ENCODE results near the gene DES. TPM values are rescaled to one million over a fixed set of nuclear protein-coding genes. Genes with fewer than 3 reads are reported as not detected.

The DES gene
- polyA plus RNA-seq, 1 experiment = 7.0 TPM

GRCh38 chr2:219408204-219408603 is 10.0 kb upstream of the DES start:
- DNase-seq (ENCODE audit: low read depth) = no peak
- ChIA-PET POLR2A (interaction anchor here (0.7 kb wide), 1 partner anchor 90 kb away, joined by 3 read pairs; no protein-coding TSS in a partner anchor), CTCF (interaction anchor here (0.8 to 1.9 kb wide), 8 partner anchors 11 to 123 kb away, joined by 3 to 5 read pairs (median 4); partner anchors contain the start of gene SPEG)
- Histone ChIP-seq H3K36me3 (ENCODE audit: control insufficient read depth, insufficient read depth, low read length) (no peaks in the 10 kb centered on the region), H3K4me3 (ENCODE audit: low read depth, low read length) (no peak overlapping the region), H3K27me3 (ENCODE audit: control insufficient read depth, insufficient read depth, low read length) (no peaks in the 10 kb centered on the region)
- no peak for TF ChIP-seq CTCF (IDR thresholded peaks at IDR 0.05; ENCODE audit: insufficient read depth, low read depth, low read length)

GRCh38 chr2:219408631-219409030 is 9.5 kb upstream of the DES start:
- DNase-seq (ENCODE audit: low read depth) = no peak
- POLR2A ChIA-PET = interaction anchor here (0.7 kb wide), 1 partner anchor 90 kb away, joined by 3 read pairs; no protein-coding TSS in a partner anchor
- H3K36me3 ChIP-seq (ENCODE audit: control insufficient read depth, insufficient read depth, low read length) = no peaks in the 10 kb centered on the region
- CTCF ChIA-PET = interaction anchor here (0.8 to 1.9 kb wide), 10 partner anchors 11 to 122 kb away, joined by 3 to 6 read pairs (median 4); partner anchors contain the start of gene SPEG
- no peak for TF ChIP-seq CTCF (IDR thresholded peaks at IDR 0.05; ENCODE audit: insufficient read depth, low read depth, low read length)
- no peak overlapping the region for H3K4me3 ChIP-seq (ENCODE audit: low read depth, low read length)
- H3K27me3 ChIP-seq (ENCODE audit: control insufficient read depth, insufficient read depth, low read length) = no peaks in the 10 kb centered on the region

GRCh38 chr2:219409619-219410018 is 8.6 kb upstream of the DES start:
- no peak for DNase-seq (ENCODE audit: low read depth)
- ChIA-PET POLR2A (interaction anchor here (0.7 kb wide), 1 partner anchor 232 kb away, joined by 8 read pairs; no protein-coding TSS in a partner anchor), CTCF (interaction anchor here (0.8 to 1.9 kb wide), 10 partner anchors 10 to 121 kb away, joined by 3 to 6 read pairs (median 4); a partner anchor contains a TSS)
- H3K27me3 ChIP-seq (ENCODE audit: control insufficient read depth, insufficient read depth, low read length) = no peaks in the 10 kb centered on the region
- H3K36me3 ChIP-seq (ENCODE audit: control insufficient read depth, insufficient read depth, low read length) = no peaks in the 10 kb centered on the region
- TF ChIP-seq CTCF (IDR thresholded peaks at IDR 0.05; ENCODE audit: insufficient read depth, low read depth, low read length) = no peak
- H3K4me3 ChIP-seq (ENCODE audit: low read depth, low read length) = no peak overlapping the region

GRCh38 chr2:219410390-219410789 is 7.8 kb upstream of the DES start:
- POLR2A ChIA-PET = no interaction called here
- no peak for TF ChIP-seq CTCF (IDR thresholded peaks at IDR 0.05; ENCODE audit: insufficient read depth, low read depth, low read length)
- no peak for DNase-seq (ENCODE audit: low read depth)
- no peaks in the 10 kb centered on the region for H3K27me3 ChIP-seq (ENCODE audit: control insufficient read depth, insufficient read depth, low read length)
- no peaks in the 10 kb centered on the region for H3K36me3 ChIP-seq (ENCODE audit: control insufficient read depth, insufficient read depth, low read length)
- no peak overlapping the region for H3K4me3 ChIP-seq (ENCODE audit: low read depth, low read length)
- CTCF ChIA-PET = interaction anchor here (1.4 to 1.9 kb wide), 6 partner anchors 20 to 121 kb away, joined by 3 to 6 read pairs (median 4); no protein-coding TSS in a partner anchor

GRCh38 chr2:219414857-219415256 is 3.3 kb upstream of the DES start:
- ChIA-PET POLR2A (no interaction called here), CTCF (interaction anchor here (0.6 to 1.1 kb wide), 2 partner anchors 12 to 17 kb away, joined by 3 to 4 read pairs; no protein-coding TSS in a partner anchor)
- H3K36me3 ChIP-seq (ENCODE audit: control insufficient read depth, insufficient read depth, low read length) = no peaks in the 10 kb centered on the region
- no peak for DNase-seq (ENCODE audit: low read depth)
- no peaks in the 10 kb centered on the region for H3K27me3 ChIP-seq (ENCODE audit: control insufficient read depth, insufficient read depth, low read length)
- no peak overlapping the region for H3K4me3 ChIP-seq (ENCODE audit: low read depth, low read length)
- no peak for TF ChIP-seq CTCF (IDR thresholded peaks at IDR 0.05; ENCODE audit: insufficient read depth, low read depth, low read length)

All from BJ (cell line).